ENCODE data around the gene SLF2.

Gene SLF2

DNA sequence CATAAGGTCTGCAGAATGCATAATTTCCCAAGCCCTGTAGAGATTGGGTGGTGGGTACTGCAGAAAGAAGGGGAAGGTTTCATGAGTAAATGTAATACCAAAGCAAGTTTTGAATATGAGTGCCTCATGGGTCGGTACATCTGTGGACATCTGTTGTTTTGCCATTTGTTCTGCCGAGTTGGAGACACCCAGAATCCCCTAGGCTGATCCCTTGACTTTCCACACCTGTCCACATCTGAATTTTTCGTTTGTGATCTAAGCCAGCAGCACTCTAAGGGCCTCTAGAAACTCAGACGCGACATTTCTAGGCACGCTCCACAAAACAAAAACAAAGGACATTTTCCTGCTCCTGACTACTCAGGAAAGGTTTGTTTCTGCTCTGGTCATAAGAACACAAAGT lies 11.7 kb upstream of the SLF2 start:
- no peak for DNase-seq (ENCODE audit: low spot score)

DNA sequence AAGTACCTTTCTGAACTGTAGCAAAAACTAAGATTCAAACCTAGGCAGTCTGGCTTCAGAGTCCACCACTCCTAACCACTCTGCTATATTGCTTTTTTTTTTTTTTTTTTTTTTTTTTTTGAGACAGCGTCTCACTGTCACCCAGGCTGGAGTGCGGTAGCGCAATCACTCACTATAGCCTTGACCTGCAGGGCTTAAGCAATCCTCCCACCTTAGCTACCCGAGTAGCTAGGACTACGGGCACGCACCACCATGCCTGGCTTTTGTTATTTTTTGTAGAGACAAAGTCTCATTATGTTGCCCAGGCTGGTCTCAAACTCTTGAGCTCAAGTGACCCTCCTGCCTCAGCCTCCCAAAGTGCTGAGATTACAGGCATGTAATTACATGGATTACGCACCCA lies 10.1 kb upstream of the SLF2 start:
- no peak for DNase-seq (ENCODE audit: low spot score)

DNA sequence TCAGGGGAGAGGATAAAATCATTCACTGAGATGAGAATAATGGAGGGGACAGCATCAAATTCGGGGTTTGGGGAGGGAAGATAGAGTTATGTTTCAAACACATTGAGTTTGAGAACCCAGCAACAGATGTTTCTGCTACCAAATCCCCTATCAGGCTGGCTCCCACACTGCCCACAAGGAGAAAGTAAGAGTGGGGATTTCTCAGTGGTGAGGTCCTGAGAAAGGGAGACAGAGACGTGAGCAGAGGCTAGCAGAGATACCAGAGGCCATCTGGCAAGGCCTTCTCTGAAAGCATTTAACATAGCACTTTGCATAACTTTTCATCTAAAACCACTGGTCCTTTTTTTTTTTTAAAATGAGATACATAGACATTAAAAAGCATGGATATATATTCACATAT lies 7.8 kb upstream of the SLF2 start:
- no peak for DNase-seq (ENCODE audit: low spot score)

DNA sequence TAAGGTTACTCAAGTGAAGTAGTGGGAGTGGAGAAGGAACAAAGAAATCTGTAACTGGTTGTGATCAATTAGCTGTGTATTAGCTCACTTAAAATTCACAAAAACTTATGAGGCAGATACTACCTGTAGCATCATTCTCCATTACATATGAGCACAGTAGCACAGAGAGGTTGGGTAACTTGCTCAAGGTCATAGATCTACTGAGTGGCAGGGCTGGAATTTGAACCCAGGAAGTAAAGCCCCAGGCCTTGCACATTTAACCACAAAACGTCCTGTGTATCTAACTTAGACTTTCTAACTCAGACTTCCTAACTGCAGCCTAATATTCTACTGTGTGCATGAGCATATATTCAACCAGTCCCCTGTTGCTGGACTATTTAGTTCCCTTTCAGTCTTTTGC lies 5.6 kb upstream of the SLF2 start:
- DNase-seq (ENCODE audit: low spot score), result no peak

DNA sequence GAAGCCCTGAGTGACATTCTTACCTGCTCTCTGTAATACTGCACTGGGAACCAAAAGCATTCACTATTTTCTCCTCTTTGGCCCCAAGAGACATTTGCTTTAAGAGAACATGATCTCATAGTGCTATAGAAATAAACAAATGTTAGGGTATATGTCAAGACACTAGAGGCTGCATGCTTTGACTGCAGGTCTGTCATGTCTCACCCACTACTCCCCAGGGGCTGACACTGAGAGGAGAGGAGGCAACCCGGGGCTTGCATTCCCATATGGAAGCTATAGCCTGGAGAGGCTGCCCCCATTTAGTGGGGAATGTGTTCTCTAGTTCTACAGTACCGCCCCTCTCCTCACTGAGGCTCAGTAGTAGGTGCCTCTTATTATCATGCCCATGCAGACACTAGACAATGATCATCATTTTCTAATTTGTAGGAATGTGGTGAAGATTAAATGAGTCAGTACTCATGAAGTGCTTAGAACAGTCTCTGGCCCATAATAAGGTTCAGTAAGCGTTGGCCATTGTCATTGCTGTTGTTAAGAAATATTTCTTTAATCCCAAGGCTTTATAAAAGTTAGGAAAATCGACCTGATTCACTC lies 4.9 kb upstream of the SLF2 start:
- DNase-seq (ENCODE audit: low spot score), result no peak

DNA sequence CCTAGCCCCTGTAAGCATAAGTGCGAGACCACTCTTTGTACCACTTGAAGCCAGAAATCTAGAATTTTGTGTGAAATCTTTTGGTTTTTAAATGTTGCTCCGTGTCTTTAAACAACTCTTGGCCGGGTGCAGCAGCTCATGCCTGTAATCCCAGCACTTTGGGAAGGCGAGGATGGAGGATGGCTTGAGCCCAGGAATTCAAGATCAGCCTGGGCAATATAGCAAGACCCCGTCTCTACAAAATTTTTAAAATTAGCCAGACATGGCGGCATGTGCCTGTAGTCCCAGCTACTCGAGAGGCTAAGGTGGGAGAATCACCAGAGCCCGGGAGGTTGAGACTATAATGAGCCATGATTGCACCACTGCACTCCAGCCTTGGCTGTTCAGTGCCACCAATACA lies 4.4 kb upstream of the SLF2 start:
- DNase-seq (ENCODE audit: low spot score), result no peak

DNA sequence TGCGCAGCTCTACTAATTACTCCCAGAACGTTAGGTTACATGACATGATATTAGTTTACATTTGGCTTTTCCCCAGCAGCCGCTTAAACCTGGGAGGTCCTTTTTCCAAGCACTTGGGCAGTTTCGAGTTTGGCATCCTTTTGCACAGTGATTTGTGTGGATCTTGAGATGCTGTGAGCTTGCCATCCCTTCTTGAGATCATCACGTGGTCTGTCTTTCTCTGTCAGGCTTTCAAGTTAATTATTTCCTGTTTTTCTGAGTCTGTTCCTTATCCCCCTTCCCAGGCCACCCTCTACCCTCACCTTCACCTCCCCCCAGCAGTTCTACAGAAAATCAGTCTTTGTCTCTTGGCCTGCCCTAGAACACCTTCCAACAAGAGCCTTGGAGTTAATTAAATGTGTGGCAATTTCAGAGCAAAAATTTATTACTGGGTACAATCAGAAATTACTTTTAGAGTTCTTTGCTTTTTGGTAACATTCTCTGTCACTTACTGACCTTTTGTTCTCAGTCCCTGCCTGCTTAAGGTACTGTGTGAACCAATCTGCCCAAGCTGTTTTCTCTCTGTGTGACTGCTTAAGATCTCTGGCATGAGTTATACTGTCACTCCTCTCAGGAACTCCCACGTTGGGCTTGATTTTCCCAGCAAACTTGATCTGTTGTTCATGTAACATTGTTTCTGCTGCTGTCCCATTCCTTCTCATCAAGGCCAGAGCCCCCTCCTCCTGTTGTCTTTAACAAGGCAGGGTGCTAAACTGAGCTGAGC lies 3.1 kb upstream of the SLF2 start:
- DNase-seq (ENCODE audit: low spot score), result no peak

DNA sequence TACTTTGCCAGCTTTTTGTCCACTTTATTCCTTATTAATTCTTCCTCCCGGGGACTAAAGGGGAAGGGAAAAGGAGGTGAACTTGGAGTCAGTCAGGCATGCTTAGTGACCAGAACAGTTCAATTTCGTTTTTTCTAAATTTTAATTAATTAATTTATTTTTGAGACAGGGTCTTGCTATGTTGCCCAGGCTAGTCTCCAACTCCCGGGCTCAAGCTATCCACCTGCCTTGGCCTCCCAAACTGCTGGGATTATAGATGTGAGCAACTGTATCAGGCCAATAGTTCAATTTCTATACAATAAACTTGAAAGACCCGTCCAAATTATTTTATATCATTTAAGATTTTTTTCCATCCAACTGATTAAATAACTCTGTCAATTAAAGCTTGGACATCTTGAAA lies 1.3 kb upstream of the SLF2 start:
- DNase-seq (ENCODE audit: low spot score), result no peak

DNA sequence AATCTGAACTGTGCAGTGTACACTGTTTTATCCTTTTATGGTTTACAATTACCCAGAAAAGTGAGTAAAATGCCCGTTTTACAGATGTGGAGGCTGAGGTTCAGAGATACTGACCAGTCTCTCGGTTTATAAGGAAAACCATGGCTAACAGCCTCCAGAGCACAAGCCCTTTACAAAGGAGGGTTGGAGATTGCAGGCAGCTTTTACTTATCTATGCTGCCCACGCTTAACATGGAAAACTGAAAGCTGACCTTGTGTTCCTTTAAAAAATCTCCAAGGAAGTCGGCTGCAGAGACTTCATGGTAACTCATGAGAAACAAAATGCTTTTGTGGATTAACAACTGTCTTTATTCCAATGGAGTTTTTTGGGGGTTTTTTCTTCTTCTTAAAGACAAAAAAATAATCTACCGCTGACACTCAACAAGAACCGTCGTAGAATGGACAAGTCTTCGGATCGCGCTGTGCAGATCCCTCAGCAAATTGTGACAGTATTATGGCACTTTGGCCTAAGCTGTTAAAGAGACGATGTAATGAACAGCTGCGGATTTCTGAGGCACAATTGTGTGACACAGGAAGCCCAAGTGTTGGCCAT lies 654 bp upstream of the SLF2 start:
- DNase-seq (ENCODE audit: low spot score), result no peak

DNA sequence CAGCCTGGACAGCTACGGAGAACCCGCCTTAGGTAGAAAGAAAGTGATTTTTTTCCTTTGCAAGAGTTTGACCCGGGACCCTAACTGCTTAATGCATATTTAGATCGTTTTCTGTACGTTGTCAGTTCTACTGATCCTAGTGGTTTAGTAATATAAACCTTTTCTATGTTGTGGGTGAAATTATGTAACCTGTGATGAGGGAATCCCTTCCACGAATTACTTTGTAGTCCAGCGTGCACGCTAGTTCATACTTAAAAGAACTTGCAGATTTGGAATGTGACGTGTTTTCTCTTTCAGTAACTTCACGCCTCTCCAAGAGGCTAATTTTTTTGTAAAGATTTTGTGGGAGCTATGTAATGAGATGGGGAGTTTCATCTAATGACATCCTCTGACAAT lies 705 bp downstream of the SLF2 start:
- DNase-seq (ENCODE audit: low spot score), result peak; percentile 20

DNA sequence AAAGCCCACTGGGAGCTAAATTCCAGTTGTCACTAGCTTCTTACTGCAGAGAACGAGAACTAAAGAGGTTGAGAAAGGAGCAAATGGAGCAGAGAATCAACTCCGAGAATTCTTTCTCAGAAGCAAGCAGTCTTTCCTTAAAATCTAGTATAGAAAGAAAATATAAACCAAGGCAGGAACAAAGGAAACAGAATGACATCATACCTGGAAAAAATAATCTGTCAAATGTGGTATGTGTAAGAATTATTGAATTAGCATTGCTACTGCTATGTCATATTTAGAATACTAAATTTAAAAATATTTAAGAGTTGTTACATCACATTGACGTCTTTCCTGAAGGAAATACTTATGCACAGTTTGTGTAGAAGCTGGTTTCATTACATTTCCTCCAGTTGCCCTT lies 4.3 kb downstream of the SLF2 start:
- no peak for DNase-seq (ENCODE audit: low spot score)

DNA sequence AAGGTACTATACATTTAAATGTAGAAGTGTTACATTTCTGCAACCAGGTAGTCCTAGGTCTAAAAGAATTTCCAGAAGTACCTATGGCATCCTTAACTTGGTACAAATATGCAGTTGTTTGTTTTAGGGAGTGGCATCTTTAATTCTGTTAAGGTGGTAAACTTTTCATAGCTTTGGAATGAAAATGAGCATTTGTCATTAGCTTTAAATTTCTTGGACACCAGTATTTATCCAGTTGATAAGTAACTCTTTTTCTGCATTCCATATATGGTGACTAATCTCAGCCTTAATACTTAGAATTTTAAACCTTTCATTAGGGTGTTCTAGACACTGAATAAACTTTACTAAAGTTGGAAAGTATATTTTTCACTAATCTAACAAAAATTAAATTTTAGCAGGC lies 10.8 kb downstream of the SLF2 start:
- no peak for DNase-seq (ENCODE audit: low spot score)

DNA sequence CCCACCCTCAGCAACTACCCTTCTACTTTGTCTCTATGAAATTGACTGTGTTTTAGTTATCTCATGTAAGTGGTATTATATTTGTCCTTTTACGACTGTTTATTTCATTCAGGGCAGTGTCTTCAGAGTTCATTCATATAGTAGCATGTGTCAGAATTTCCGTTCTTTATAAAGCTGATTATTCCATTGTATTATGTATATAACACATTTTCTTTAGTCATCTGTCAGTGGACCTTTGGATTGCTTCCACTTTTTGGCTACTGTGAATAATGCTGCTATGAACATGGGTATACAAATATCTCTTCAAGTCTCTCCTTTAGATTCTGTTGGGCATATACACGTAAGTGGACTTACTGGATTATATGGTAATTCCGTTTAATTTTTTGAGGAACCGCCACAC lies 14.5 kb downstream of the SLF2 start:
- DNase-seq (ENCODE audit: low spot score), result no peak

DNA sequence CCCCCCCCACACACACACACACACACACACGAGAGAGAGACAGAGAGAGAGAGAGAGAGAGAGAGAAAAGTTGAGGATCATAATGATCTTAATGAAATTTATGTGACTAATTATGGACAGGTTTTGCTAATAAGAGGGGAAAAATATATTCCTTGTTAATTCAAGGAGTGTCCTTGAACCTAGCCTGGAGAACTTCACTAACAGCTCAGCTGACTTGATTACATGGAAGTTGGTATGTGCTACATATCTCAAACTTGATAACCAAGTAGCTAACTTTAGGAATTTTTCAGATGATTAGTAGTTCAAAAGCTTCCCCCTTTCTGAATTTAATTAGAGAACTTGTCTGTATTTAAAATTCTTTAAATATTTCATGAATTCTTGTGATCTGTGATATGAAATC lies 15.3 kb downstream of the SLF2 start:
- DNase-seq (ENCODE audit: low spot score), result no peak

DNA sequence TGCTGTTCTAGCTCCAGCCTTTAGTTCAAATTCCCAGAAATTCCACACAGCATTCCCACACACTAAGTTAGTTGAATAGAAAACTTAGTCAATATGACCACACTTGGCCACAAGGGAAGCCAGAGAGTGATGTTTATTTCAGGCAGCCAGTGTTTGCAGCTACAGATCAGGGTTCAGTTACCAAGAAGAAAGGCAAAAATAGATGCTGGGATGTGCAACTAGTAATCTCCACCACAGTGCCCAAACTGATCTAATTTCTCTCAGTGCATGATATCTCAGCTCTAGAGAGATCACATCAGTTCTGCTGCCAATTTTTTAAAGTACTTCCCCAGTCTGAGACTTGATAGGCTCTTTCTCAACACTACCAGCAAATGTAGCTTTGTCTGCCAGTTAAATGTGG lies 17.6 kb downstream of the SLF2 start:
- DNase-seq (ENCODE audit: low spot score), result no peak

DNA sequence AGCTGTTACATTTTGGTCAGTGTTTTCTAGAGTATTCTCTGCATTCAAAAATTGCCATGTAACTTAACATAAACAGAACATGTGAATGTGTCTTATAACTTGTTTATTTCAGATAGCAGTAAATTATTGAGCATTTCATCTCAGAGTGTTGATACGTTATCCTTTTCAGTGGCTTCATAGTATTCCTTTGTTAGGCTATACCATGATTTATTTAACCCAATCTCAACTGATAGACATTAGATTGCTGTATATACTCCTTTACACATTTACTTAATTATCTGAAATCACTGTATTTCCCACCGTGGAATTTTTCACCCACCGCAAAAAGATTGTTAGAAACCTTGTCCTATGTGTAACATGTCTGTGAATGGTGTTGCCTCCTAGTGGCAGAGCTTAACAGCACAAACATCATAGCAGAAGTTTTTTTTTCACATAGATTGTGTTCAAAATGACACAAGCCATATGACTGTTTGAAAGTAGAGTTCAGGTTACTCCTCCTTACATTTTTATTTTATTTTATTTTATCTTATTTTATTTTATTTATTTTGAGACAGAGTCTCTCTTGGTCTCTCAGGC lies 21.4 kb downstream of the SLF2 start:
- DNase-seq (ENCODE audit: low spot score), result peak; percentile 11

DNA sequence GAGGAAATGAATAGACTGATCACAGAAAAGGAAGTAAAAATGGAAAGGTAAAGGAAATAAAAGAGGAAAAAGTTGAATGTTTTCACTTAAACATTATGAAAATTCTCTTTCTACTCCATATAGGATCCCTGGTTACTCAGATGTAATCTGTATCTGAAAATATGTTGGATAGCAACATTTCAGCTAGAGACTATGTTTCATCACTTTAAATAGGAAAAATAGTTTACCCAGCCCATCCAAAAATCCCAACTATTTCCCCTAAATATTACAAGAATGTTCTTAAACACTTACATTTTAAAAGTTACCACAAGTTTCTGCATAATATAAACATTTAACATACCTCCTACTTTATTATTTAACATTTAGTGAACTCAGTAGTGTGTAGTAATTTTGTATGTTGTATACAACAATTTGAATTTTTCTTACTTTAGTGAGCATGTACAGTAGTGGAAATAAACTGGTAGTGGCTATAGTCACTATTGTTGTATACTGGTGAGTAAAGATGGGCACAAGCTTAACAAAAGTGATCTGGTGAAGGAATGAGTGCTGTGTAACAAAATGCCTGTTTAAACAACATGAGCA lies 27.1 kb downstream of the SLF2 start:
- DNase-seq (ENCODE audit: low spot score), result no peak

DNA sequence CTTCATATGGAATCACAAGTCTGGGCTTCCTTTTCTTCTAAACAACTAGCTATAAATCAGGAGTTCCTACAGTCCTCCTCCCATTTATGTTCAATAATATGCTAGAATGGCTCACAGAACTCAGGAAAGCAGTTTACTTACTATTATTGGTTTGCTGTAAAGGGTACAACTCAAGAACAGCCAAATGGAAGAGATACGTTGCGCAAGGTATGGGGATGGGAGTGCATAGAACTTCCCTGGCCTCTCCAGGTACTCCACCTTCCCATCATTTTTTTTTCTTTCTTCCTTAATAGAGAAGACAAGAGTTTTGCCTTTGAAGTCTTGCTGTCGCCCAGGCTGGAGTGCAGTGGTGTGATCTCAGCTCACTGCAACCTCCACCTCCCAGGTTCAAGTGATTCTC lies 29.5 kb downstream of the SLF2 start:
- no peak for DNase-seq (ENCODE audit: low spot score)

DNA sequence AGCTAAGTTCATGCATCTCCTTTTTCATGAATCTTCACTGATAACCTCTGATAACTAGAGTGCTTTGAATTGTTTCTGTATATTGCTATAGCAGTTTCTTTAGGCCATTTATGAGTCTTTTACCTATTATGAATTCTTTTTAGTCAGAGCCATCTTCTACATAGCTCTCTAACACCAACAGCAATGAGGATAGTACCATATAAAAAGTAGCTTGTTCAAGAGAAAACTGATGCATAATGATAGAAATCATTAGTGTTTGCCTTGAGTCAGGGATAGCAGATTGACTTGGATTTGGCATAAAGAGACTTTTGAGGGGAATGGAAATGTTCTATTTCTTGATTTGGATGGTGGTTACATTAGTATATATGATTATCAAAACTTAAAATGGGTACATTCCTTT lies 30.7 kb downstream of the SLF2 start:
- DNase-seq (ENCODE audit: low spot score), result no peak

DNA sequence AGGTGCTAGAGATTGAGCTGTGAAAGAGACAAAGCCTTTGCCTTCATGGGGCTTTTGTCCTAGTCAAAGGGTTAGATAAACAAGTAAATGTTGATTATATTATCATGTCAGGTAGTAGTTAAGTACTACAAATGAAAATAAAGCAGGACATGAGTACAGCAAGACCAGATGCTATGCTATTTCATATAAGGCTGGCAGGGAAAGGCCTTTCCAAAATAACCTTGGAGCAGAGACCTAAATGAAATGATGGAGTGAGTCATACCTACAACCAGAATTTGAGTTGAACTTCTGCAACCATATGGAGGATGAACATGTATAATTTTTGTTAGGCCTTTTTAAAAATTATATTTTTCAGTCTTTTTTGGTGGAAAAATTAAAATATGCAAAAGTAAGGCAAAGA lies 33.0 kb downstream of the SLF2 start:
- no peak for DNase-seq (ENCODE audit: low spot score)

DNA sequence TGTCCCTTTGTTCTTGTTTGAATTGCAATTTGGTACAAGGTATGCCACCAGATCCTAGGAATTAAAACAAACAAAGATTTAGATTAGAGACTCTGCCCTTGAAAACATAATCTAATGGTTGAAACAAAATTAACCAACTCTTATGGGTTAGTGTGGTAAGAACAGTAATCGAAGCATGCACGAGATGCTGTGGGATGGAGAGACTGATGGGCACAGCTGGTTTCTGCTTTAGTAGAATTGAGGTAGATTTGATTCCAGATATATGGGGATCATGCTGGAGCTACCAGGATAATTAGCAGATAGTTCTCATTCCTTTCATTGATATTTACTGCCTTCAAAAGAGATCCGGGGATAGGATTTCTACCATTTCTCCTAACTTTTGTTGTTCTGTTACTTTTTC lies 36.2 kb downstream of the SLF2 start:
- no peak for DNase-seq (ENCODE audit: low spot score)

DNA sequence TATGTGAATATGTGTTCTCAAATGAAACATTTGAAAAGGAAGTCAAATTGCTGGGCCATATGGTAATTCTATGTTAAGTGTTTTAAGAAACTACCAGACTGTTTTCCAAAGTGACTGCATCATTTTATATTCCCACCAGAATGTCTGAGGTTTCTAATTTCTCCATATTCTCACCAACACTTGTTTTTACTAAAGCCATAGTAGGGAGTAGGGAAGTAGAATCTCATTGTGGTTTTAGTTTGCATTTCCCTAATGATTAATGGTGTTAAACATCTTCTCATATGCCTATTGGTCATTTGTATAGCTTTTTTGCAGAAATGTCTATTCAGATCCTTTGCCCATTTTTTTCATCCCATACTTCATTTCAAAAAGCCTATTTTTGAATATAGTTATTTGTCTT lies 47.5 kb downstream of the SLF2 start:
- no peak for DNase-seq (ENCODE audit: low spot score)
